GM10248 (cell line): Measurements from ENCODE around the gene TCF12.
A peak's percentile ranks its signal among the peaks of the same experiment; 100 is the strongest.

Experiments used
- CTCF ChIA-PET: fragments of 300-600 bp; sonication (Branson Sonifier 250); formaldehyde crosslinking; extraction: SDS; loops from one replicate; lab custom pipeline; 2021; ENCODE audit warnings: antibody characterized with exemption; lab: Yijun Ruan, JAX
- POLR2A ChIA-PET: fragments of 350-650 bp; sonication (Branson Sonifier 250); formaldehyde crosslinking; extraction: SDS; loops from one replicate; lab custom pipeline; 2020; ENCODE audit warnings: antibody characterized with exemption; lab: Yijun Ruan, JAX
- DNase-seq: peaks from one replicate; pipeline ENCODE4 v3.0.0; 2012; ENCODE audit errors: extremely low spot score
- TF ChIP-seq, protein P1 (sequence below): IDR thresholded peaks from 2 replicates; pipeline ENCODE4 v1.5.1; 2012; ENCODE audit warnings: mild to moderate bottlenecking, low read depth; ENCODE audit errors: extremely low read depth, missing control alignments, control extremely low read depth

TCF12 gene

DNA sequence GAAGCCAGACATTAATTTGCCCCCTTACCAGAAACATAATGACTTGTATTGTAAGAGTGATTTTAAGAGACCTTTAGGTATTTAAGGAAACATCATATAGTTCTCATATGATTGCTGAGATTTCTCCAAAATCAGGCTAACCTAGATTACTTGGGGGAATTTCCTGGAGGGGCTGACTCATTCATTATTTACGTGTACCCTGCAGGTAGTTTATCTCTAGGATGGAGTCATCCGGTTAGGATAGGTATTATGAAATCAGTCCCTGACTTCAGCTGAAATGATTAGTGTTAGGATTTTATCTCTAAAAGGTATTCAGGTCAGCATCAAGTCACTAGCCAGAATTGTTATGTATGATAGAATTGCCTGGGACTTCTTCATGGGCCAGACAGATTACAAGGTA lies 97.5 kb downstream of the TCF12 start:
- ChIA-PET POLR2A (no interaction called here), CTCF (interaction anchor here (1.0 kb wide), 1 partner anchor 12 kb away, joined by 3 read pairs; no protein-coding TSS in a partner anchor)
- no peak for DNase-seq
- TF ChIP-seq, protein P1, sequence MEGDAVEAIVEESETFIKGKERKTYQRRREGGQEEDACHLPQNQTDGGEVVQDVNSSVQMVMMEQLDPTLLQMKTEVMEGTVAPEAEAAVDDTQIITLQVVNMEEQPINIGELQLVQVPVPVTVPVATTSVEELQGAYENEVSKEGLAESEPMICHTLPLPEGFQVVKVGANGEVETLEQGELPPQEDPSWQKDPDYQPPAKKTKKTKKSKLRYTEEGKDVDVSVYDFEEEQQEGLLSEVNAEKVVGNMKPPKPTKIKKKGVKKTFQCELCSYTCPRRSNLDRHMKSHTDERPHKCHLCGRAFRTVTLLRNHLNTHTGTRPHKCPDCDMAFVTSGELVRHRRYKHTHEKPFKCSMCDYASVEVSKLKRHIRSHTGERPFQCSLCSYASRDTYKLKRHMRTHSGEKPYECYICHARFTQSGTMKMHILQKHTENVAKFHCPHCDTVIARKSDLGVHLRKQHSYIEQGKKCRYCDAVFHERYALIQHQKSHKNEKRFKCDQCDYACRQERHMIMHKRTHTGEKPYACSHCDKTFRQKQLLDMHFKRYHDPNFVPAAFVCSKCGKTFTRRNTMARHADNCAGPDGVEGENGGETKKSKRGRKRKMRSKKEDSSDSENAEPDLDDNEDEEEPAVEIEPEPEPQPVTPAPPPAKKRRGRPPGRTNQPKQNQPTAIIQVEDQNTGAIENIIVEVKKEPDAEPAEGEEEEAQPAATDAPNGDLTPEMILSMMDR = no peak

DNA sequence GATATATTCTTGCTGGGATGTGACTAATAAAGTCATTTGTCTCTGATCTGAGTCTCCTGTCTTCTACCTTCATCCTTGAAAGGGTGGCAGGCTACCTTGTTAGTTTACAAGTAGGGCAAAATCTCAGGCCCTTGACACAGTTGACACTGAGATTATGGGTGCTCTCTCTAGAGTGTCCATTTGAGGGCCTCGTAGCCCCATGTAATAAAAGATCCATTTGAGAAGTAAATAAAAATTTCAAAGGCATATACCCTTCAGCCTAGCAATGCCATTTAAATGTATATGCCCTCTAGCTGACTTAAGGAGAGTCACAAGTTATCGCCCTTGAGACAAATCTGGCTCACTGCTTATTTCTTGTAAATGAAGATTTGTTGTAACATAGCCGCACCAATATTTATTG lies 98.6 kb downstream of the TCF12 start:
- TF ChIP-seq, protein P1 = peak; percentile 28
- DNase-seq = peak; percentile 10
- ChIA-PET CTCF (interaction anchor here (1.3 to 1.7 kb wide), 3 partner anchors 12 to 121 kb away, joined by 4 to 5 read pairs (median 5); no protein-coding TSS in a partner anchor), POLR2A (no interaction called here)

DNA sequence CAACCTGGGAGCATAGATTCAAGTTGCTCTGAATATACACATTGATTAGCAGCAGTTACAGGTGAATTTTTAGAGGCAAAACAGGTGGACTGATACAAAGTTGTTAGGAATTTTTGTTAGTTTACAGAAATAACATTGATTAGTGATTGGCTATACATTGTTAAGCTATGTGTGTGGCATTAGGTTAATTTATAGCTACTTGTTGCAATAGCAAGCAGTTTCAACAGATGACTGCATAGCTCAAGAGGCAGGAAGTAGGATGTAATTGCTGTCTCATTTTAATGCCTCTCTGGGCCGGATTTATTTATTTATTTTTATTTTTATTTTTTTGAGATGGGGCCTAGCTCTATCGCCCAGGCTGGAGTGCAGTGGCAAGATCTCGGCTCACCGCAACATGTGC lies 99.7 kb downstream of the TCF12 start:
- TF ChIP-seq, protein P1 = no peak
- CTCF ChIA-PET = interaction anchor here (0.7 to 1.7 kb wide), 6 partner anchors 13 to 289 kb away, joined by 3 to 5 read pairs (median 4); no protein-coding TSS in a partner anchor
- POLR2A ChIA-PET = no interaction called here
- no peak for DNase-seq

DNA sequence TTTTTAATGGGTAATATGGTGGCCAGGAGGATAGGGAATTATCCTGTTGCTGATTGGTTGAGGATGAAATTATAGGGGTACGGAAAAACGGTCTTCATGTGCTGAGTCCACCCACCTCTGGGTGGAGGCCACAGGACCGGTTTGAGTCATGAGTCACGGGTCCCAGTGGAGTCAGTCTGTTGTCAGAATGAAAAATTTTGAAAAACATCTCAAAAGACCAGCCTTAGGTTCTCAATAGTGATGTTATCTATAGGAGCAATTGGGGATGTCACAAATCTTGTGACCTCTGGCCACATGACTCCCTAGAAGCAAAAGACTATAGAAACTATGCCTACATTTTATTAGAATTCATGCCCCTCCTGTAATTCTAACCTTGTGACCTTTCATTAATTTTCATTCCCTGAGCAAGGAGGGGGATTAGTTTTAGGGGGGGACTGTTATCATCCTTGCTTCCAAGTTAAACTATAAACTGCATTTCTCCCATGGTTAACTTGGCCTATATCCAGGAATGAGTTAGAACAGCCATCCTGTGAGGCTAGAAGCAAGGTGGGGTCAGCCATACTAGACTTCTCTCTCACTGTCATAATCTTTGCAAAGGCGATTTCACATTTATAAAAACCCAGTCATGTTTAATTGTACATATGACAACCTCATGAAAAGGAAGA lies 101.2 kb downstream of the TCF12 start:
- CTCF ChIA-PET = interaction anchor here (1.5 to 1.8 kb wide), 2 partner anchors 12 to 287 kb away, joined by 3 to 8 read pairs; no protein-coding TSS in a partner anchor
- TF ChIP-seq, protein P1 = no peak
- no peak for DNase-seq
- POLR2A ChIA-PET = no interaction called here

DNA sequence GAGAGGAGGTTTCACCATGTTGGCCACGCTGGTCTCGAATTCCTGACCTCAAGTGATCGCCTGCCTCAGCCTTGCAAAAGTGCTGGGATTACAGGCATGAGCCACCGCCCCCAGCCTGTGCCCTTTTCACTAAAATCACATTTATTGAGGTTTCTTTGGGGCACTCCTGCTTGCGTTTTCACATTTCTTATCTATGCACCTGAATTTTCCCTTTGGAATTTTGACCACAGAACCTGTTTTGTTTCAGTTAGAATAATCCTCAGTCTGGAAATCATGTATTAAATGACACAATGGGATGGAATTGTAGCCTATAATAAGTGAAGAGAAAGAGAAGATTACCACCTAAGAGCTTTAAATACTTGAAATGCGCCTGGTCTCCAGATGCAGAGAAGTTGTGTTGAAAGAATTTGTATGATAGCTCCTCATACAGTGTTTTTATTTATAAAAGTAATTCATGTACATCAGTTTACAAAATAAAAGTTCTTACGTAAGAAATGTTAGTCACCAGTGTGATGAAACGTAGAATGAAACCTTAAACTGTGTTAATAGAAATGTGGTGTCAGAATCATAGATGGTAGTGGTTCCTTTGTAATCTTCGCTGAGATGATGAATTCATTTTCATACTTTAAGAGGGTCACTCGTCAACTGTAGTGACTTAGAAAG lies 107.0 kb downstream of the TCF12 start:
- ChIA-PET CTCF (interaction anchor here (0.7 to 1.6 kb wide), 5 partner anchors 8 to 22 kb away, joined by 3 to 5 read pairs (median 3); no protein-coding TSS in a partner anchor), POLR2A (no interaction called here)
- TF ChIP-seq, protein P1 = no peak
- DNase-seq = no peak

DNA sequence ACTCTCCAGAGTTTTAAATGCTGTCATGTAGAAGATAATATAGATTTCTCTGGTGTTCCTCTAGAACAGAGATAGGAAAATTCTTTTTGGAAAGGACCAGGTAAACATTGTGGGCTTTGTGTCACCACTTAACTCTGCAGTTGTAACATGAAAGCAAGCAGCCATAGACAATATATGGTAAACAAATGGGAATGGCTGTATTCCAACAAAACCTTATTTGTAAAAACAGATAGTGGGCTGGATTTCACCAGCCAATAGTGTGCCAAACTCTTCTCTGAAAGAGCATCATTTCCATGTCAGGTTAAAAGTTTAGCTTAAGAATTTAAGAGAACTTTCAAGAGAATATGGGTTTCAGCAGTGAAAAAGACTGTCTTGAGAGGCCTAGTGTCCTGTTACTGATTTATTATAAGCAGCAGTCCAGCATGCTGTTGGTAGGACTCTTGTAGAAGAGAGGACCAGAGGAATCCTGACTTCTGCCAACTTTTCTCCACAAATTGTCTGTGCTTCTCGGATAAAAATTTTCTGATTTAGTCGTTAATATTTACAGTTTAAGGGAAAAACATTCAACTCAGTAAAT lies 107.7 kb downstream of the TCF12 start:
- DNase-seq = no peak
- POLR2A ChIA-PET = no interaction called here
- TF ChIP-seq, protein P1 = no peak
- CTCF ChIA-PET = interaction anchor here (1.0 kb wide), 1 partner anchor 22 kb away, joined by 3 read pairs; no protein-coding TSS in a partner anchor
